HFFc6 (cell line): ENCODE results near the gene COQ7. TPM values are rescaled to one million over a fixed set of nuclear protein-coding genes. Genes with fewer than 3 reads are reported as not detected.

Experiments
- DNase-seq: peaks from one replicate; pipeline ENCODE4 v3.0.0-alpha.2; 2018
- H3K27ac Mint-ChIP-seq: 2 replicates; pipeline ENCODE4 v1.8.0; 2020; ENCODE audit warnings: mild to moderate bottlenecking, mixed read lengths
- H3K27me3 Mint-ChIP-seq: 2 replicates; pipeline ENCODE4 v1.8.0; 2021; ENCODE audit warnings: mild to moderate bottlenecking, moderate library complexity, mixed read lengths; ENCODE audit not compliant: insufficient read depth
- H3K36me3 Mint-ChIP-seq: 2 replicates; pipeline ENCODE4 v1.8.0; 2021; ENCODE audit warnings: low read depth, mixed read lengths
- H3K4me1 Mint-ChIP-seq: 2 replicates; pipeline ENCODE4 v1.8.0; 2020; ENCODE audit warnings: low read depth, mixed read lengths
- H3K4me3 Mint-ChIP-seq: 2 replicates; pipeline ENCODE4 v1.8.0; 2020; ENCODE audit warnings: mild to moderate bottlenecking, moderate library complexity, mixed read lengths
- H3K9me3 Mint-ChIP-seq: 2 replicates; pipeline ENCODE4 v1.8.0; 2020; ENCODE audit warnings: mild to moderate bottlenecking, mixed read lengths
- total RNA-seq, 6 experiments: library from RNA; stranded (reverse); fragmentation: NEBNext Ultra II Directional; extraction: Animal tissue kit (Norgen Biotek cat#: 25700); gene quantifications; 2 replicates in 1 of 6; 3 replicates in 5 of 6; pipeline ENCODE4 v1.2.3, GENCODE V29; 2021
- TF ChIP-seq, protein P1 (sequence below): fragments of 200-600 bp; sonication (generic); IDR thresholded peaks from 2 replicates; pipeline ENCODE4 v1.5.0; 2021; ENCODE audit warnings: antibody characterized with exemption, mild to moderate bottlenecking

Gene COQ7
- total RNA-seq, 6 experiments from 2014 or later, result 15.1 to 19.1 (median 16.8) TPM

DNA sequence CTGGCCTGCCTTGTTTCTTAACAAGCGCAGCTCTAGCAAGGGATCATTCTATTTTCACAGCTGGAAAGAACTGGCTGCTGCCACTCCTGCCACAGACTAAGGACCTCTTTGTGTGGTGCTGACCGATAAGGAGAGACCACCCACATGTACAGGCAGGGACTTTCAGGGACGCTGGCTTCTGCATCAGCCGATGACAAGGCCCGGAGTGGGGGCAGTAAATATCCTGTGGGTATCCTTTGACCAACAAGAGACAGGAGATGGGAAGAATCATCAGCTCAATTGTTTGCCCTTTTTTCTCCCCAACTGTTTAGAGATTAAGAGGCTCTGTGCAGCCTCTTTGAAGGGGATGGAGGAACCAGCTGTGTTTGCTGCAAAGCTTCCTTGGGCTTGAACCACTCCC, 37.2 kb downstream of the COQ7 start:
- no peaks in the 10 kb centered on the region for H3K36me3 Mint-ChIP-seq
- no peaks in the 10 kb centered on the region; the same call in 1 of the 2 replicates for H3K27me3 Mint-ChIP-seq
- H3K4me1 Mint-ChIP-seq, result peaks cover 23% of the 10 kb centered on the region
- no peak overlapping the region for H3K4me3 Mint-ChIP-seq
- no peak overlapping the region for H3K27ac Mint-ChIP-seq
- DNase-seq, result no peak
- no peaks in the 10 kb centered on the region for H3K9me3 Mint-ChIP-seq
- TF ChIP-seq, protein P1, sequence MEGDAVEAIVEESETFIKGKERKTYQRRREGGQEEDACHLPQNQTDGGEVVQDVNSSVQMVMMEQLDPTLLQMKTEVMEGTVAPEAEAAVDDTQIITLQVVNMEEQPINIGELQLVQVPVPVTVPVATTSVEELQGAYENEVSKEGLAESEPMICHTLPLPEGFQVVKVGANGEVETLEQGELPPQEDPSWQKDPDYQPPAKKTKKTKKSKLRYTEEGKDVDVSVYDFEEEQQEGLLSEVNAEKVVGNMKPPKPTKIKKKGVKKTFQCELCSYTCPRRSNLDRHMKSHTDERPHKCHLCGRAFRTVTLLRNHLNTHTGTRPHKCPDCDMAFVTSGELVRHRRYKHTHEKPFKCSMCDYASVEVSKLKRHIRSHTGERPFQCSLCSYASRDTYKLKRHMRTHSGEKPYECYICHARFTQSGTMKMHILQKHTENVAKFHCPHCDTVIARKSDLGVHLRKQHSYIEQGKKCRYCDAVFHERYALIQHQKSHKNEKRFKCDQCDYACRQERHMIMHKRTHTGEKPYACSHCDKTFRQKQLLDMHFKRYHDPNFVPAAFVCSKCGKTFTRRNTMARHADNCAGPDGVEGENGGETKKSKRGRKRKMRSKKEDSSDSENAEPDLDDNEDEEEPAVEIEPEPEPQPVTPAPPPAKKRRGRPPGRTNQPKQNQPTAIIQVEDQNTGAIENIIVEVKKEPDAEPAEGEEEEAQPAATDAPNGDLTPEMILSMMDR, result no peak

DNA sequence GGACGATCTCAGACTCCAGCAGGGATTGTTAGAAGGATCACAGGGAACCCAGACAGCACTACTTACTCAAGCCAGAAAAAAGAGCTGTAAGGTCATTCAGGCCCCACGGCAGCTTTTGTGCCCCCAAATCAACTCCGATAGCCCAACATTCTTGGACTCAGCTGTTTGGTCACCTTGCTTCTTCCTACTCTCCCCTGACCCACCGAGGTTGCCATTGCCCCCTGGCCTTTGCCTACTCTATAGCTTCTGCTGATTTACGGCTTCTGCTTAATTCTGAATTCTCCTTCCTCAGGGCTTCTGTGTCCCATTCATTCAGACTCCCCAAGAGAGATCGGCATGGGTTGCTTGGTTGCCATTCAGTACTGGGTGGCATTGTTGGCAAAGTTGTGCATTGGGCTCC, 37.7 kb downstream of the COQ7 start:
- TF ChIP-seq, protein P1, result no peak
- H3K36me3 Mint-ChIP-seq, result no peaks in the 10 kb centered on the region

DNA sequence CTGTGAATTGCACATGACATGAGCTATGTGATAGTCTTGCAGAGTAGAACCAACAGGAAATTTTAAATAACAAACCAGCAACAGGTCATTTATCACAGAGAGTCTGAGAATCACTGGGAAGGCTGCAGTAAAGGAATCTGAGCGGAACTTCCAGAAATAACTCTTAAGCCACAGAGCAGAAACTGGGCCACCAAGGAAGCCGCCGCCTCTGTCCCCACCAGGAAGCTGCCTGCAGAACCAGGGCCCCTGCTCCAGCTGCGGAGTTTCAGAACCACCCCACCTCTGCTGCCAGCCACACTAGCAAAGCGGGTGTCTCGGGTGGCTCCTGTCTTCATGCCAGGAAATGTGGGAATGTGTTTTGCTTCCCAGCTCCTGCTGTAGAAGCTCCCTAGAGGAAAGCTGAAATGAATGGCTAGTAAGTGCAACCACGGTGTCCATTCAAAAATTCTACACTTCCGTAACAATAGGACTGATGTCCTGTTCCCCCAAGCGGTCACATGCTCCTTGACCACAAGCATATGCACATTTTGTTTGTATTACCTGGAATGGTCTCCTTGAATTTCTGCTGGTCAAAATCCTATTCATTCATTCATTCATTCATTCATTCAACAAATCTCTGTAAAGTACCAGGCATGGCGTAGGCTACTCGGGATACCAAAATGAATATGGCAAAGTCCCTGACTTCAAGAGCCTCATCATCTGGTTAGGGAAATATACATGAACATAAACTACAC, 38.6 kb downstream of the COQ7 start:
- no peaks in the 10 kb centered on the region for H3K36me3 Mint-ChIP-seq
- H3K27ac Mint-ChIP-seq, result no peak overlapping the region
- no peak overlapping the region for H3K4me3 Mint-ChIP-seq
- H3K27me3 Mint-ChIP-seq, result no peaks in the 10 kb centered on the region
- H3K4me1 Mint-ChIP-seq, result peaks cover 23% of the 10 kb centered on the region
- TF ChIP-seq, protein P1, result no peak
- no peak for DNase-seq
- H3K9me3 Mint-ChIP-seq, result no peaks in the 10 kb centered on the region

More for the DNA sequence above, 37.7 kb downstream of the COQ7 start:
- H3K27me3 Mint-ChIP-seq, result no peaks in the 10 kb centered on the region; the same call in 1 of the 2 replicates
- no peaks in the 10 kb centered on the region for H3K9me3 Mint-ChIP-seq
- DNase-seq, result no peak
- no peak overlapping the region for H3K27ac Mint-ChIP-seq
- no peak overlapping the region for H3K4me3 Mint-ChIP-seq
- peaks cover 23% of the 10 kb centered on the region for H3K4me1 Mint-ChIP-seq

DNA sequence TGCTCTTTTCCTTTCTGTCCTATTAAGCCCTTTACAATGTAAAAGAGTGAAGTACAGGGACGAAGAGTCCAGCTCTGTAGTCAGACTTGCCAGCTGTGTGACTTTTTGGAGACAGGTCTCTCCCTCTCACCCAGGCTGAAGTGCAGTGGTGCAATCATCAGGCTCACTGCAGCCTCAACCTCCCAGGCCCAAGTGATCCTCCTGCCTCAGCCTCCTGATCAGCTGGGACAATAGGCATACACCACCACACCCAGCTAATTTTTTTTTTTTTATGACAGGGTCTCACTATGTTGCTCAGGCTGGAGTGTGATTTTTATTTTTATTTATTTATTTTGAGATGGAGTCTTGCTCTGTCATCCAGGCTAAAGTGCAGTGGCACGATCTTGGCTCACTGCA, 39.2 kb downstream of the COQ7 start:
- Mint-ChIP-seq H3K27ac (no peak overlapping the region), H3K27me3 (no peaks in the 10 kb centered on the region), H3K36me3 (no peaks in the 10 kb centered on the region), H3K4me3 (no peak overlapping the region), H3K9me3 (no peaks in the 10 kb centered on the region), H3K4me1 (peaks cover 23% of the 10 kb centered on the region)
- DNase-seq, result no peak
- TF ChIP-seq, protein P1, result no peak

DNA sequence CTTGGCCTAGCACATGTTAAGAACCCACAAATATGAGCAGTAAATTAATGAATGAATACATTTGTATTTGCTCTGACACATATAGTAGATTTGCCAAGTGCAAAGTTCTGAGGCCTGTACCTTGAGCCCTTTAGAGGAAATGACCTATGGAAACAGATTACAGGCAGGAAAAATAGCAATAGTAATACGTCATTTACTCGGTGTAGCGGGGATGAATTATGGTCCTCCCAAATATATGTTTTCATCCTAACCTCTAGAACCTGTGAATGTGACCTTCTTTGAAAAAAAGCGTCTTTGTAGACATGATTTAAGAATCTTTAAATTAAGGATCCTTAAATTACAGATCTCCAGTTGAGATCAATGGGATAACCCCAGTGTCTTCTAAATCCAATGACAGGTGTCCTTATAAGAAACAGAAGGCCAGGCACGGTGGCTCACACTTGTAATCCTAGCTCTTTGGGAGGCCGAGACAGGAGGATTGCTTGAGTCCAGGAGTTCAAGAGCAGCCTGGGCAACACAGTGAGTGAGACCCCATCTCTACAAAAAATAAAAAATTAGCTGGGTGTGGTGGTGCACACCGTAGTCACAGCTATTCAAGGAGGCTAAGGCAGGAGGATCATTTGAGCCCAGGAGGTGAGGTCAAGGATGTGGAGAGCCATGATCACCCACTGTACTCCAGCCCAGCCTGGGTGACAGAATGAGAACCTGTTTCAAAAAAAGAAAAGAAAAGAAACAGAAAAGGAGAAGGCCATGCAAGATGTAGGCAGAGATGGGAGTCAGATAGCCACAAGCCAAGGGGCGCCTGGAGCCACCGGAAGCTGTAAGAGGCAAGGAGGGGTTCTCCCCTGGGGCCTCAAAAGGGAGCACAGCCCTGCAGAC, 41.2 kb downstream of the COQ7 start:
- H3K4me3 Mint-ChIP-seq, result no peak overlapping the region
- TF ChIP-seq, protein P1, result no peak
- H3K4me1 Mint-ChIP-seq, result peaks cover 30% of the 10 kb centered on the region
- H3K36me3 Mint-ChIP-seq, result no peaks in the 10 kb centered on the region
- no peak overlapping the region for H3K27ac Mint-ChIP-seq
- no peak for DNase-seq
- H3K9me3 Mint-ChIP-seq, result no peaks in the 10 kb centered on the region
- H3K27me3 Mint-ChIP-seq, result no peaks in the 10 kb centered on the region
